Measurements from ENCODE around the gene TRAM2. TPM values are rescaled to one million over a fixed set of nuclear protein-coding genes. Genes with fewer than 3 reads are reported as not detected.

The TRAM2 gene
- total RNA-seq, 1 experiment from 2014 or later, result 21.2 TPM

GRCh38 chr6:52611833-52612232, 35.0 kb upstream of the TRAM2 start:
- no peak overlapping the region for H2BK20ac ChIP-seq (ENCODE audit: low read depth, low read length, poor library complexity, severe bottlenecking)
- Mint-ChIP-seq H3K9me3 (peaks cover 0 to 2% of the 10 kb centered on the region in 2 experiments; a peak in 1 of 5 replicates), H3K4me1 (peaks cover 3 to 8% of the 10 kb centered on the region in 2 experiments; a peak in 3 of 4 replicates), H3K36me3 (ENCODE audit: insufficient read depth in 1 of 3, low read depth in 3 of 3) (no peaks in the 10 kb centered on the region; a peak in 1 of 7 replicates), H3K27me3 (ENCODE audit: low read depth) (no peaks in the 10 kb centered on the region; the same call in 1 of the 2 replicates), H3K4me3 (no peak overlapping the region), H3K27ac (no peak overlapping the region)
- no peaks in the 10 kb centered on the region for H3K79me1 ChIP-seq (ENCODE audit: insufficient read depth, low read depth, low read length, poor library complexity, severe bottlenecking)
- H2AK5ac ChIP-seq (ENCODE audit: insufficient read length, low read length), result no peak overlapping the region
- no peaks in the 10 kb centered on the region for H3K9me3 ChIP-seq (ENCODE audit: control insufficient read depth, low read depth, low read length)
- H3K79me2 ChIP-seq (ENCODE audit: insufficient read depth, low read length), result no peaks in the 10 kb centered on the region
- H3K4ac ChIP-seq (ENCODE audit: low read depth, low read length), result no peak overlapping the region
- H2BK5ac ChIP-seq (ENCODE audit: insufficient read length, low read length), result no peak overlapping the region
- no peak overlapping the region for H2BK120ac ChIP-seq (ENCODE audit: low read depth, low read length, poor library complexity, severe bottlenecking)
- no peak overlapping the region for H3K23ac ChIP-seq (ENCODE audit: insufficient read length, low read depth, low read length)
- no CpG with 5 or more reads among the region's 1 CpG for whole genome bisulfite sequencing (ENCODE audit: extremely low coverage, insufficient read length, low lambda C conversion rate)
- H3K27ac ChIP-seq (ENCODE audit: insufficient read length, low read depth, low read length), result no peak overlapping the region
- H3T11ph ChIP-seq (ENCODE audit: low read length), result no peak overlapping the region
- H3K23me2 ChIP-seq (ENCODE audit: insufficient read length, low read depth, low read length, poor library complexity, severe bottlenecking), result no peaks in the 10 kb centered on the region
- DNase-seq, result no peak
- H4K20me1 ChIP-seq (ENCODE audit: control insufficient read depth, insufficient read depth, insufficient read length), result no peaks in the 10 kb centered on the region
- H3K56ac ChIP-seq (ENCODE audit: insufficient read length, low read depth, low read length), result no peak overlapping the region
- peaks cover 4% of the 10 kb centered on the region for H3K4me1 ChIP-seq (ENCODE audit: insufficient read depth, low read length)
- no peak overlapping the region for H3K9ac ChIP-seq (ENCODE audit: extremely low read depth, insufficient read length, low read length)
- H3K4me2 ChIP-seq (ENCODE audit: insufficient read depth, insufficient read length, low read length), result no peak overlapping the region
- no peak overlapping the region for H4K91ac ChIP-seq (ENCODE audit: insufficient read length, low read depth, low read length)
- no peak overlapping the region for H3K18ac ChIP-seq (ENCODE audit: insufficient read length, low read depth, low read length)
- no peak overlapping the region for H4K8ac ChIP-seq (replicated peaks; ENCODE audit: insufficient read length, low read depth, low read length)
- TF ChIP-seq CTCF (conservative IDR thresholded peaks at IDR 0.05), result no peak
- peak overlapping the region; percentile 86 for H2BK12ac ChIP-seq (ENCODE audit: insufficient read length, low read depth, low read length)
- no peak overlapping the region for H2BK15ac ChIP-seq (ENCODE audit: low read depth, low read length)
- no peak overlapping the region for H2AFZ ChIP-seq (ENCODE audit: low read length)
- no peak overlapping the region for H4K5ac ChIP-seq (ENCODE audit: insufficient read length, low read depth, low read length)
- no peaks in the 10 kb centered on the region for H3K27me3 ChIP-seq (ENCODE audit: insufficient read depth, low read length)
- no peak overlapping the region for H3K14ac ChIP-seq (ENCODE audit: insufficient read depth, low read length)

Measured in H9 (cell line).